HG03457 (cell line): ENCODE measurements around the gene OTOGL.
"Not testable (repeated sequence)": the region's sequence is repeated elsewhere in the genome, so short reads cannot be mapped to it uniquely, and the experiment has no call there.

Experiments
- ATAC-seq: cut with Tn5 transposase; IDR thresholded peaks from one replicate; pipeline ENCODE4 v1.9.1; 2021; ENCODE audit warnings: moderate number of reproducible peaks; ENCODE audit not compliant: unreplicated experiment

OTOGL gene

DNA sequence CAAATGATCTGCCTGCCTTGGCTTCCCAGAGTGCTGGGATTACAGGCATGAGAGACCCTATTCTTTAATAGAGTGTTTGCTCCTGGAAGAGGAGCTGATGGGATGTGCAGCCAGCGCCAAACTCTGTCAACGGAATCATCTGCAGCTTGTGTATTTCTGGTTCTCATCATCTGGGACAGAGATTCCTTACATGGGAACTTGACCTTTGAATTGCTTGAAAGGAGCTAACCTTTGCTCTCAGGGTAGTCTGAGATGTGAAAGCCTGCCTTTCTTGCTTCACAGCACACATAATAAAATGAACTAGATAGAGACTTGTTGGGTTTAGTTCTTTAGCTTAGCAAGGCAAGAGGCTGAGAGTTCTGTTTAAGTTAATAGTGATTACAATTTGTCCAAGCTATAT lies 120.0 kb downstream of the OTOGL start:
- no peak for ATAC-seq

DNA sequence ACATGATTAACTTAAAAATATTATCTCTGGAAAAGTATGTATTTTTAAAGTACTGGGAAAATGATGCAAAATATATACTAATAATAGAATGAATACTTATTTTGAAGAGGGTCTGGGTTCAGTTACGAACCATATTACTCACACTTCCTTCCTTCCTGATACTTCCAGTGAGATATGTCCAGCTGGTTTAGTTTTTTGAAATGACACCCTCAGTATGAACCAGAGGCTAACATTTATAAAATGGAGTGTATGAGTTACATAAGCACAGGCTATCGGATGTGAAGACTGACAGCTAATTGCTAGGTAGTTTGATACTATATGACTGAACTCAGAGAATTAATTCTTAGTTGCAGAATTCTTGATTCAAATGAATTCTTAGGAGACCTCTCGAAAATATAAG lies 122.9 kb downstream of the OTOGL start:
- no peak for ATAC-seq

- ATAC-seq = no peak
Observed at GRCh38 chr12:80226576-80226975, 127.2 kb downstream of the OTOGL start.

- ATAC-seq = not testable (repeated sequence)
Observed at GRCh38 chr12:80227904-80228303, 128.6 kb downstream of the OTOGL start.

GRCh38 chr12:80230068-80230467 lies 130.7 kb downstream of the OTOGL start:
- ATAC-seq = no peak

GRCh38 chr12:80232837-80233236 lies 133.5 kb downstream of the OTOGL start:
- ATAC-seq = no peak

DNA sequence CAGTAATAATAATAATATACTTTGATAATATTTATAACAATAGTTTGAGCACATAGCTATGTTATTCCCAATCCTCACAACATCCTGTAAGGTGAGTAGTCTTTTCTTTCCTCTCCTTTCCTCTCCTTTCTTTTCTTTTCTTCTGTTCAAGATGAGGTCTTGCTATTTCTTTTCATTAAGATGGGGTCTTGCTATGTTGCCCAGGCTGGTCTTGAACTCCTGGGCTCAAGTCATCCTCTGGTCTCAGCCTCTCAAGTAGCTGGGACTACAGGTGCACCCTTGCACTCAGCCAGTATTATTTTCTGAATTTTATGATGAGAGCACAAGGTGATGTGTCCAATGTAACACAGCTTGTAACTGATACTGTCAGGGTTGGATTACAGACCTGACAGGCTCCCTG lies 134.6 kb downstream of the OTOGL start:
- ATAC-seq = no peak

DNA sequence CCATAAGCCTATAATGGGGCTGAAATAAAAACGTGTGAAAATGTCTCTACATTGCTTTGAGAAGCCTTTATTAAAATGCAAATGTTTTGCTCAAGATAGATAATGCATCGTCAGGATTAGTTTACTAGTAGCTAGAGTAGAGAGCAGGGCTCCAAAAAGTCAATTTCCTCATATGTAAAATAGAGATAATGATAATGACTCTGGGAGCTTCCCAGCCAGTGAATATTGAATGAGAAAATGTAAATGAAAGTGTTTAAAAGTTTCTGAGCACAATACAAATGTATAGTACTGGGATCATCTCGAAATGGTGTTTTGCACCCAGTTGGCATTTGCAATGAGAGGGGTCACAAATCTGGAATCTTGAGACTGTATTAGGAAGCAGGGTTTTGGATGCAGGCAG lies 135.3 kb downstream of the OTOGL start:
- no peak for ATAC-seq

GRCh38 chr12:80235944-80236343 lies 136.6 kb downstream of the OTOGL start:
- ATAC-seq = no peak

GRCh38 chr12:80239867-80240266 lies 140.5 kb downstream of the OTOGL start:
- ATAC-seq = no peak

DNA sequence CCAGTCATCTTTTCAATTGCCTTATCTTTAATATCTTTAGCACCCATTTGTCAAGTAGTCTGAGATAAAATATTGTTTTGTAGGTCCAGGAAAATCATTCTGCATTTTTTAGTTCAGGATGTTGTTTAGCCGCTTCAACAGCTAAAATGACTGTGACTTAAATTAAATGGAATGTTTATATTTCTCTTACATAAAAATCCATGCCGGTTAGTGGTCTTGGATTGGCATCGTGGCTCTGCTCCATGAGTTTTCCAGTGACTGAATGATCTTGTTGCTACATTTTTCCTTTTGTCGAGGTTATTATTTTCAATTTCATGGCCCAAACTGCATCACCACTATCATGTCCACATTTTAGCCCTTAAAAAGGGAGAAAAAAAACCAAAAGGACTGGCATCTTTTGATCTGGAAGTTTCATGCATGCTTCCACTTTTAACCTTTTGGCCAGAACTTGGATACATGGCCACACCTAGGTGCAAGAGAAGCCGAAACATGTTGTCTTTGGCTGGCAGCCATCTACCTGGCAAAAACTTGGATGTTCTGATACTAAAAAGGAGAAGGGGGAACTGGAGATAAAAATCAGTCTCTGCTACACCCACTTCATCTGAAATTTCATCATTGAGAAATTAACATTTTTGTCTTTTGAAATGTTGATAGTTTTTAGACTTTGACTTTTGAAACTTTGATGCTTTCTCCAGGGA lies 142.4 kb downstream of the OTOGL start:
- ATAC-seq = no peak

- ATAC-seq = no peak
Observed at GRCh38 chr12:80242321-80242720, 143.0 kb downstream of the OTOGL start.

DNA sequence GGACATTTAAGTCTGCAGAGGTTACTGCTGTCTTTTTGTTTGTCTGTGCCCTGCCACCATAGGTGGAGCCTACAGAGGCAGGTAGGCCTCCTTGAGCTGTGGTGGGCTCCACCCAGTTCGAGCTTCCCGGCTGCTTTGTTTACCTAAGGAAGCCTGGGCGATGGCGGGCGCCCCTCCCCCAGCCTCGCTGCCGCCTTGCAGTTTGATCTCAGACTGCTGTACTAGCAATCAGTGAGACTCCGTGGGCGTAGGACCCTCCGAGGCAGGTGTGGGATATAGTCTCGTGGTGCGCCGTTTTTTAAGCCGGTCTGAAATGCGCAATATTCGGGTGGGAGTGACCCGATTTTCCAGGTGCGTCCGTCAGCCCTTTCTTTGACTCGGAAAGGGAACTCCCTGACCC lies 150.2 kb downstream of the OTOGL start:
- ATAC-seq = not testable (repeated sequence)

- ATAC-seq = no peak
Observed at GRCh38 chr12:80257920-80258319, 158.6 kb downstream of the OTOGL start.

GRCh38 chr12:80260269-80260668 lies 160.9 kb downstream of the OTOGL start:
- ATAC-seq = no peak

- no peak for ATAC-seq
Observed at GRCh38 chr12:80261403-80261802, 162.1 kb downstream of the OTOGL start.

DNA sequence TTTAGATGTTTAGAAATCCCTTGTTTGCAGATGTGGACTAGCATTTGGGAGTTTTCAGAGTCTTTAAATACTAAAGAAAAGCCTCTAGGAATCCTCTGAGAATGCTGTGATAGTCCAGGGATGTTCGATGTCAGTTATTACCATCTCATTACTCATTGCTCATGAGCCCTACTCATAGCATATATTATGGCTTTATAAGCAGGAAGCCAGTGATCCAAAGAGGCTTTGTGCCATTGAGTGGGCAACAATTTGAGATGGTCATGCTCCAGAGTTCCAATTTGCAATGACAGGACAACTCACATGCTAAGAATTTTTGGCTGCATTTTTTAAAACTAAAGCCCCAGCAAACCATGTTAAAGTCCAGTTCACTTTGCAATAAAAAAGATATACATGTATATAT lies 163.0 kb downstream of the OTOGL start:
- ATAC-seq = no peak

- no peak for ATAC-seq
Observed at GRCh38 chr12:80262771-80263170, 163.4 kb downstream of the OTOGL start.

DNA sequence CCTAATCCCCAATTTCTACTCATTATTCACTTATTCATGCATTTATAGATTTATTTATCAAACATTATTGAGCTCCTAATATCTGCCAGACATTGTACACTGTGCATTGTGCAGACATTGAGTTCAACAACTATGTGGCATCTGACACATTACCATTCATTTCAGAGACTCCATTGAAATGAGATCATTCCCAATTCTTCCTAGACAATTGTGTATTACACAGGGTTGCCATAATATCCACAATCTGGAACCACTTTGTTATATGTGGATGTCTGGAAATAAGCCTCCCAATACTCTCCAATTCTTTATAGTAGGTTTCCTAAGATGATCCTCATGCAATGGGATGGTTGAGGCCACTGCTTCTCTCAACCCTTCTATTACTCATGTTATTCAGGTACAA lies 165.0 kb downstream of the OTOGL start:
- no peak for ATAC-seq

- no peak for ATAC-seq
Observed at GRCh38 chr12:80264891-80265290, 165.6 kb downstream of the OTOGL start.

GRCh38 chr12:80268924-80269749 lies 169.8 kb downstream of the OTOGL start:
- no peak for ATAC-seq

- ATAC-seq = no peak
Observed at GRCh38 chr12:80269803-80270552, 170.6 kb downstream of the OTOGL start.
